AG09319 (cell line): ENCODE measurements around the gene CDK5RAP2.

ENCODE experiments used
- DNase-seq: peaks from one replicate; pipeline ENCODE4 v3.0.0-alpha.2; 2010; ENCODE audit warnings: low read depth; ENCODE audit errors: extremely low read depth
- TF ChIP-seq, protein P1 (sequence below): IDR thresholded peaks from 2 replicates; pipeline ENCODE4 v1.5.1; 2011; ENCODE audit warnings: low read depth, mild to moderate bottlenecking, inconsistent platforms, low read length, moderate library complexity

The CDK5RAP2 gene

DNA sequence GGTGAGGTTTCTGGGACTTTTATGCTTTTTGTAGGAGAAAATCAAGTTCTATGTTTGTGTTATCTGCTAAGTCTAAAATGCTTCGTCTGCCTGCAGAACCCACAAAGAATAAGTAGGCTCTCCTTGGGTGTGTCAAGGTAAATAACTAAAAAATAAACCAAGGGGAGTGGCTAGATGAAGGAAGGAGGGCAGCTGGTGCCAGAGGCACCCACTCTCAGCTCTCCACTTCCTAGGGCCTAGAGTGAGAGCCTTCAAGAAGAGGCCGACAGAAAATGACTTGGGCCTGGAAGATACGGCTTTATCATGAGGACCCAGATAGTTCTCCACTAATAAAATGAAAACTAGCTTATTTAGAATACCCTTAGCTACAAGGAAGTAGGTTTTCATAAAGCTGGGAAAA is 147.4 kb downstream of the CDK5RAP2 start:
- no peak for DNase-seq
- TF ChIP-seq, protein P1, sequence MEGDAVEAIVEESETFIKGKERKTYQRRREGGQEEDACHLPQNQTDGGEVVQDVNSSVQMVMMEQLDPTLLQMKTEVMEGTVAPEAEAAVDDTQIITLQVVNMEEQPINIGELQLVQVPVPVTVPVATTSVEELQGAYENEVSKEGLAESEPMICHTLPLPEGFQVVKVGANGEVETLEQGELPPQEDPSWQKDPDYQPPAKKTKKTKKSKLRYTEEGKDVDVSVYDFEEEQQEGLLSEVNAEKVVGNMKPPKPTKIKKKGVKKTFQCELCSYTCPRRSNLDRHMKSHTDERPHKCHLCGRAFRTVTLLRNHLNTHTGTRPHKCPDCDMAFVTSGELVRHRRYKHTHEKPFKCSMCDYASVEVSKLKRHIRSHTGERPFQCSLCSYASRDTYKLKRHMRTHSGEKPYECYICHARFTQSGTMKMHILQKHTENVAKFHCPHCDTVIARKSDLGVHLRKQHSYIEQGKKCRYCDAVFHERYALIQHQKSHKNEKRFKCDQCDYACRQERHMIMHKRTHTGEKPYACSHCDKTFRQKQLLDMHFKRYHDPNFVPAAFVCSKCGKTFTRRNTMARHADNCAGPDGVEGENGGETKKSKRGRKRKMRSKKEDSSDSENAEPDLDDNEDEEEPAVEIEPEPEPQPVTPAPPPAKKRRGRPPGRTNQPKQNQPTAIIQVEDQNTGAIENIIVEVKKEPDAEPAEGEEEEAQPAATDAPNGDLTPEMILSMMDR = no peak

DNA sequence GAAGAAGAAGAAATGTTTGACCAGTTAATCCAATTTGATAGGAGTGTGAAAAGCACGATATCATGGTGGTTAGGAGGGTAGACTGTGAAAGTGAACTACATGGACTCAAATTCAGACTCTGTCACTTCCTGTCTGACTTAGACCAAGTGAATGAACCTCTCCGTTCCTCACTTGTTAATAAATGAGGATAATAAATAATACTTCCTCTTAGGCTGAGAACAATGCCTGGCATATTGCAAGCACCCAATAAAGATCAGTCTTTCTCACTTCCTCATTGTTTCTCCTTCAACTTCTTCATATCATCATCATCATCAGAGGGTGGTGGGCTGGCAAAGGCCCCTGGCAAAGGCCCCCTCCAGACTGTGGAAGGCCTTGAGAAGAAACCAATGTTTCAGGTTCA is 148.7 kb downstream of the CDK5RAP2 start:
- DNase-seq = no peak
- TF ChIP-seq, protein P1 = no peak

DNA sequence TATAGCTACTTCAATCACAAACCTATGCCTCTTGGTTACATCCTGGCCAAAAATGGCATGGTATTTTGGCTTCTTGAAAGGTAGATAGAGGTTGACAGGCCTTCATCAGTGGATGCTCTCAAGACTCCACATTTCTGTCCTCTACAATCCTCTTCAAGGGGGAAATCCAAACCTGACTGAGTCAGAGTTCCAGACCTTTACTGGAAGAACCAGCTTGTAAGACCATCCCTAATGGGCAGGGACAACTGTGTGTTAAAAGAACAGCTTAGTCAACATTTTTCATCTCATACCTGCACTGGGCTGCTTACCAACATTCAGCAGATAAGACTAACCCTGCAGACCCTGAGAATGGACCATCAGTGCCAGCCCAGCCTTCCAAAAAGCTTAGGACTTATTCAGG is 155.7 kb downstream of the CDK5RAP2 start:
- DNase-seq = no peak
- TF ChIP-seq, protein P1 = no peak

DNA sequence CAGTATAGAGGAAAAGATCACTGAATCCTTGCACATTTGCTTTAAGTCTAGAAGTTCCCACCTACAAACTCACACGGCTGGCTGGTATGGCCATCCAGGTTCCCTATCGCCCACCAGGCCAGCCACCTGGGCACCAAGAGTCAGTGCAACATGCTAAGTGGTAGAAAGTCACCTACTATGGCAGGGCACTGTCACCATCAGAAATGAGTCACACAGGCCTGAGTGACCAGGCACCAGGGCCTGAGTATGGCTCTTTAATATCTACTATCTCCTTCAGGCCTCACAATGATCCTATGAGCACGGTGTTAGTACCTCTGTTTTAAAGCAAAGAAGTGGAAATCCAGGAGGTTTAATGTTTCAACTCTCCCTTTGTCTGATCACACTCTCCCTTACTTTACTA is 156.2 kb downstream of the CDK5RAP2 start:
- TF ChIP-seq, protein P1 = no peak
- DNase-seq = no peak

DNA sequence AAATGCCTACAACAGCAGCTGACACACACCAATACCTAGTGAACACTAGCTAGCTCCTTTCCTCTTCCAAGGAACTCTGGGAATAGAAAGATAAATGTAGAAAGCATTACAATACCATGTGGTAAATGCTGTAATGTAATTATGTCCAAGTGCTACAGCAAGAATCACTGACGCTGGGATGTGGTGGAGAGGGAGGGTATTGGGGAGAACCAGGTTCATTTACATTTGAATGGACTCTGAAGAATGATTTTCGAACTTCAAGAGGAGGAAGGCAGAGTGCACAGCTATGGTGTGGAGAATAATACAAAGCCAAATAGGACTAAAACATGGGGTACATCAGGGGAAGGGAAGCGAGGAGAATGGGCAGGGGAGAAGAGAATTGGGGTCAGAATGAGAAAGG is 158.0 kb downstream of the CDK5RAP2 start:
- TF ChIP-seq, protein P1 = no peak
- DNase-seq = no peak

DNA sequence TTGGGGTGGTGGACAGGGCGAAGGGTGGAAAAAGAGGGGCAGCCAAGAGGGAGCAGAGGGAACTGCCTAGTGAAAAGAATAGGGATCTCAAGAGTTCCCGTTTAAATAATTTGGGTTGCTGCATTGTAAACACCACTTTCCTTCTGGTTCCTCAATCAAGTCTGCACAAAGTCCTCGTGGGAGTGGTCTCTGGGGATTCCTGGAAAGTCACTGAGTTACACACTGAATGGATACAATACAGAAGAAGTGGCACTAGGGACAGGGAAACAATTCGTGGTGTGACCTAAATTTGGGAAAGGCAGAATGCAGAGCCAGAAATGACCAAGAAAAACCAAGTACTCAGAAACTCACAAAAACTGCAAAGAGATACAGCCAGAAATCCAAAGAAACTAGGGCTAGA is 161.7 kb downstream of the CDK5RAP2 start:
- no peak for DNase-seq
- TF ChIP-seq, protein P1 = no peak

DNA sequence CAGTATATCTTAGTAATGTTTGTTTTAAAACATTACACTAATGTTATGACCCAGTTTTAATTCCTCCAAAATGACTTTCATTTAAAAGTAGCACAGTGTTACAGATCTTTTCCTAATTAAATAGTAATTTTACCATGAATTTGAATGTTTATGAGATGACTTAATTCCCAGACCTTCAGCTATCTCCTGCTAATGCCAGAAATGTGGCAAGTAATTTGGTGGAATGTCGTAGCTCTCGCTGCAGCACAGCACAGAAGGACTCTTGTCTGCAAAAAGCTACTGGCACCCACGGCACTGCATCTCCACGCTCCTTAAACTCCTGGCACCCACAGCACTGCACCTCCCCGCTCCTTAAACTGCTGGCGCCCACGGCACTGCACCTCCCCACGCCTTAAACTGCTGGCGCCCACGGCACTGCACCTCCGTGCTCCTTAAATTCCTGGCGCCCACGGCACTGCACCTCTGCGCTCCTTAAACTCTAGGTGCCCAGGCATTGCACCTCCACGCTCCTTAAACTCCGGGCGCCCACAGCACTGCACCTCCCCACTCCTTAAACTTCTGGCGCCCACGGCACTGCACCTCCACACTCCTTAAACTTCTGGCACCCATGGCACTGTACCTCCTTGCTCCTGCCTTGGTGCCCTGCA is 163.1 kb downstream of the CDK5RAP2 start:
- TF ChIP-seq, protein P1 = no peak
- no peak for DNase-seq
